GM18526 (cell line): ENCODE data around the gene NLRC3.

Source experiments
- POLR2A ChIP-seq: IDR thresholded peaks from 3 replicates; pipeline ENCODE4 v1.6.1; 2011; ENCODE audit not compliant: insufficient read length; ENCODE audit errors: extremely low read depth

NLRC3 gene

DNA sequence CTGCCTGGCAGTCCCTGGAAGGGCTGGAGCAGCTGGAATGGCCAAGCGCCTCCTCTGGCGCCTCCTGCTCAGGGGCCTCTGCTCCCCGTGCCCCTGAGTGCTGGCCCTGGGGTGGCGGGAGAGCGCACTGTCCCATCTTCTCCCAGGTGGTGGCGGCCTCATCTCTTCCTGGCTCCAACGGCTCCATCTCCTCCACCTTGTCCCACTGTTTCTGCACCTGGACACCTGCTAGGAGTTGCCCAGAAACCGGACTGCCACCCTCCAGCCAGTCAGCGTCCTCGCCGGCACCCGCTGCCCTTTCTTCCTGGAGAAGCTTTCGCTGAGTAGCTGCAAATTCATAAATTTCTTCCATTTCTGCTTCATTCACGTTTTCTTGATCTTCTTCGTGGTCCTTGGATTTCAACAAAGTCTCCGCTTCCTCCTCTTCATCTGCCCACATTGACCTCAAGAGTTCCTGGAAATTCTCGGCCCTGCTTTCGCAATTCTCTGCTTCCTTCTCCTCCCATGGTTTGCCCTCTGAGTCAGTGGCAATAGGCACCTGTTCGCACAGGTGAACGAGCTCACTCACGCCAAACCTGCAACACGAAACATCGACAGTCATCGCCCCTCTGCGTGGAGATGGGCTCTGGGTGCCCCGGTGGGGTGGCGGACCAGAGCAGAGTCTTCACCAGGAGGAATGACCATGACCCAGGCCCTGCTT lies 13.7 kb upstream of the NLRC3 start:
- TF ChIP-seq POLR2A = no peak

DNA sequence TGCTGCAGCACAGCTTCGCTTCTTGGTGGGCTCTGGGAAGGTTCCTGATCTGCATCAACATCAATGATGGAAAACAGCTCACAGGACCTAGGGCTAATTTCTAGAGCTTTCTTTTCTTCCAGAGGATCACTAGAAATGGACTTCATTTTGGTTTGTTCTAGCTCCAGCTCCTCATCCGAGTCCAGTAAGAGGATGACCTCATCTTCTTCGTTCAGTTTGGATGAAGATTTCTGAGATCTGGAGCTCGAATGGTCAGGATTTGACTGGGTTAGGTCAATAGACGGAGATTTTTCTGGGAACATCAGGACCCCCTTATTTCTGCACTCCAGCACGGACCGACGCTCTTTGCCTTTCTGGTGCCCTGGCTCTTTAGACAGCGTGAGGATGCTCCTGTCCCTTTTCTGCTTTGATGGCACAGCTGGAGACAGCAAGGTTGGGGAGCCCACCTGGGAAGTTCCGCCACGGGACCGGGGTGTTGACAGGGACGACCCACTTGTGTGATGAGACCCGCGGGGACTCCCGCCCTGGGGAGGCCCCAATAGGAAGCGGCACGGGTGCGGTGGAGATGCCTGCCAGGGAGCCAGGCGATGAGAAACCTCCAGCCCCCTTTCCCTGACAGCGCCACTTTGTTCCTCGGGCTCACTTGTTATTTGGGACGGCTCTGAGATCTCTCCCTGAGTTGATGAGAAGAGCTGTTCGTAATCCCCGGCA lies 12.9 kb upstream of the NLRC3 start:
- no peak for TF ChIP-seq POLR2A

DNA sequence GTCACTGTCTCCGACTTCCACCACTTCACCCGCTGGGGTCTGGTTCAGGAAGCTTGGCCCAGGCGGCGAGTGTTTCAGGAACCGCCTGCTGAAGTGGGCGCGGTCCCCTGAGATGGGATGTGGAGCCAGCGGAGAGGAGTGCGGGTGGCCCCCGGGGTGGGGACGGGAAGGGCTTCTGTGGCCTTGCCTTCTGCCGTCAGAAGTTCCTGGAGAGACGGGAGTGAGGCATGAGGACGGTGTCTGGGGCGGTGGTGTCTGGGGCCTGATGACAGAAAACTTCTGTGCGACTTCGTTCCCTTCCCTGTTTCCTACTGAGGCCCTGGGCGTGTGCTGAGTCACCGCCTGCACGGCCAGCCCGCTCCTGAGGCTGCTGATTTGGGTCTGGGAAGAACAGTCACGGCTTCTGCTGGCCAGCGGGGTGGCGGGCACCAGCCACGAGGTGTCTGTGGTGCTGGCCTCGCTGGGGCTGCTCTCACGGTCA lies 12.3 kb upstream of the NLRC3 start:
- TF ChIP-seq POLR2A = no peak

DNA sequence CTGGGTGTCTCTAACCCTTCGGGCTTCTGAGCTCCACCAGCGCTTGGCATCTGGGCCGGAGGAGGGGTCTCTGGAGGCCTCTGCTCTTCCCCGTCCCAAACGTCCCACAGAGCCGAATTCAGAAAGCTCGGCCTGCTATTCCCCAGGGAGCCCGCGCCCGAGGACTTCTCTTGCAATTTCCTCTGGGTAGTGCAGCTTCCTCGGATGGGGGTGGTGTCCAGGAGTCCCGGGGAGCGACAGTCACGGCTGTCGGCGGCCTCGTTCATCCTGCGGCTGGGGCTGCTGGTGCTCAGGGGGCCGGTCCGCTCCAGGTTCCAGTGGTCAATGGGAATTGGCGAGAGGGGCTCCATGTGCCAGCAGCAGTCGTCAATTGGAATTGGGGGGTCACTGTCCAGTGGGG lies 11.8 kb upstream of the NLRC3 start:
- no peak for TF ChIP-seq POLR2A

DNA sequence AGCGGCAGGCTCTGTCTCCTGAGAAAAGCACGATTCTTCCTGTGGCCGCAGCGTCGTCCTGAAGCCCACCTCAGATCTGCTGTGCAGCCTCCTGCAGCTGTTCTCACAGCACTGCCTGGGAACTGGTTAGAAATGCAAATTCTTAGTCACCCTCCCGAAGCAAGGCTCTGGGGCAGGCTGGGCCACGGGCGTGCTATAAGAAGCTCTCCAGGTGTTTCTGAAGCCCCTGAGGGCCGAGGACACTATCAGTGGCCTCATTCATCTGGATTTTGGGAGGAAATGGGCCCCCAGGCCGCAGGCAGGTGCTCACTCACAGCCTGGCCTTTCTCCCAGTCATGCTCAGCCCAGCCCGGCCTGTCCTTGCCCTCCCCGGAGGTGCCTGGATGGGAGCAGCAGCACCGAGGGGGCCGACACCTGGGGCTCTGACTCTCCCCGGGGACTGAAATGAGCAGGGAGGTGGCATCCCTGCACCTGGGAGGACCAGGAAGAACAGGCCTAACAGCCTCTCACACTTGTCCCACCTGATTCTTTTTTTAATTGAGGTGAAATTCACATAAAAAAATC lies 10.4 kb upstream of the NLRC3 start:
- no peak for TF ChIP-seq POLR2A

DNA sequence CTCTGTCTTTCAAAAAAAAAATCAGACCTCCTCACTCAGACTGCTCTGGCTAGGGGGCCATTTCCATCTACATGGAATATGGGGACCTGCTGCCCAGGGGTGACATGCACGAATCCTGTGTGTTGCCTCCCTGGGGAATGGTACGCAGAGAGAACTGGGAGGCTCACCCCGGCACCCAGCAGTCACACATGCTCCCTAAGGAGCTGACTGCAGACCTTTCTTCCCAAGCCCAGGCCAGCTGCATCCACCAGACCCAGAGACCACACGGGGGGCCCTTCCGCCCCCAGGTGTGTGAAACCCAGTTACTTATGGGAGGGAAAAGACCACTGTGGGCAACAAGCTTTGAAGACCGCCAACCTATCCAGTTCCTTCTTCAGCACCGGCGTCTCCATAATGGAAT lies 7.2 kb upstream of the NLRC3 start:
- no peak for TF ChIP-seq POLR2A

DNA sequence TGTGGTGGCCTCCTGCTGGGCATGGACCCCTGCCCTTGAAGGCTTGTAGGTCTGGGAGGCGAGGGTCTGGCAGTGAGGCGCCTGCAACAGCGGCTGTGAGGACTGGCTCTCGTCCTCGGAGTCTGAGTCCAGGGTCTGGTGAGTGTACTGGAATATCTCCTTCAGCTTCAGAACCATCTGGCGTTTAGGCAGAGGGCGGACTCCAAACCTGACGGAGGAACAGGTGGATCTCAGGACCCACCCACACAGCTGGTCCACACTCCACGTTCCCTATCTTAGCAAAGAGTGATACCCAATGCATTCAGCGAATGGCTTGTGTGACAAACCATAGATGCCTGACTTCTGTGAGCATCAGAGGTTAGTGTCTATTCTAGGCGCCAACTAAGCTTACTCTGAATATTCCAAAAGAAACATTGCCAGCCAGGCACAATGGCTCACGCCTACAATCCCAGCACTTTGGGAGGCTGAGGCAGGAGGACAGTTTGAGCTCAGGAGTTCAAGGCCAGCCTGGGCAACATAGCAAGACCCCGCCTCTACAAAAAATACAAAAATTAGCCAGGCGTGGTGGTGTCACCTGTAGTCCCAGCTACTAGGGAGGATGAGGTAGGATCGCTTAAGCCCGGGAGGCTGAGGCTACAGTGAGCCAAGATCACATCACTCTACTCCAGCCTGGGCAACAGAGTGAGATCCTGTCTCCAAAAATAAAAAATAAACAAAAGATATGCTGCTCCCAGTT lies 6.3 kb upstream of the NLRC3 start:
- no peak for TF ChIP-seq POLR2A

DNA sequence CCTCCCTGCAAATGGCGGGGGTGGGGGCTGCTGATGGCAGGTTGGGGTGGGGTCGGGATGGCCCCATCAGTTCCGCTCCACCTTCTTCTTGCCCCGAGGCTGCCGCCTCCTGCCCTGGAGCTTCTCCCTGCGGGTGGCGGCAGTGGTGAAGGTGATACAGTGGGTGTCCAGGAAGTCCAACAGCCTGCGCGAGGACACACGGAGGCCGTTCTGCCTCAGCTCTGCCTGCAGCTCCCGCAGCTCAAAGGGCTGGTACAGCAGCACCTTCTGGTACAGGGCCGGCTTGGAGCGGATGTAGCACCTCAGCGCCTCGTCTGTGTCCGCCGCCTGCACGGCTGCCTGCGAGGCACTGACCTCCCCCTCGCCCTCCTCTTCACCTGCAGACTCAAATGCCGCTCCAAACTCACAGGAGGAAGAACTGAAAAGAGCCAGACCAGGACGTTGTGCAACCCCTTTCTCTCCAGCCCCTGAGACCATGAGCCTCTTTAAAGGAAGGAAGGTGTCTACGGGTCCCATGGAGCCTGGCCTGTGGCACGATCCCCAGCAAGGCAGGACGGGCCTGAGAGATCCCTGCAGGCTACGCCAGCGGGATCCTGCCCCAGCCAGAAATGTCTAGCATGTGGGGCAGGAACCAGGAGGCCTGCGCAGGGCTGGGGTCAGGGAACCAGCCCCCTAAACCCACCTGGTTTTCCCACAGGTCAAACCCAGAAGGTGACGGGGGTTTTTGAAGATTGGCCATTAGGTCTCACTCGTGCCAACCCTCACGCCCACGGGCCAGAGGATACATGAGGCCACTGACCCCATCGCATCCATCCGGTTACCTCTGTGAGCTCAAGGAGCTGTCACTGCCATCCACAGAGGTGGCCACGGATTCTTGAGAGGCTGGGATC lies 5.3 kb upstream of the NLRC3 start:
- TF ChIP-seq POLR2A = no peak

DNA sequence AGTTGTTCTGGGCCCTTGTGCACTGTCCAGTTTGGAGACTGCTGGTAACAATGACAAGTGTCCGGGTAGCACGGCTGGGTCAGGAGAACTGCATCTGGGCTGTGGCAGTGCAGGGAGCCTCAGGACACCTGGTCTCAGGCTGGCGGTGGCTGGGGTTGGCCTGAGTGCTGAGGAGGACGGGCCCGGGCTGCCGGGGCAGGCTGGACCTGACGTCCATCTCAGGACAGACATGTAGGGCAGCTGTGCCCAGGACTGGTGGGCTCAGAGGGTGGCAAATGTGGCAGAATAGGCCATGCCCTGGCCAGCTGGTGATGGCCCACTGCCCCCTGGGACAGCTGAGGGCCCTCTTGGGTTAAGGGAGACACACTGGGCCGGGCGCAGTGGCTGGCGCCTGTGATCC lies 4.2 kb upstream of the NLRC3 start:
- TF ChIP-seq POLR2A = no peak

DNA sequence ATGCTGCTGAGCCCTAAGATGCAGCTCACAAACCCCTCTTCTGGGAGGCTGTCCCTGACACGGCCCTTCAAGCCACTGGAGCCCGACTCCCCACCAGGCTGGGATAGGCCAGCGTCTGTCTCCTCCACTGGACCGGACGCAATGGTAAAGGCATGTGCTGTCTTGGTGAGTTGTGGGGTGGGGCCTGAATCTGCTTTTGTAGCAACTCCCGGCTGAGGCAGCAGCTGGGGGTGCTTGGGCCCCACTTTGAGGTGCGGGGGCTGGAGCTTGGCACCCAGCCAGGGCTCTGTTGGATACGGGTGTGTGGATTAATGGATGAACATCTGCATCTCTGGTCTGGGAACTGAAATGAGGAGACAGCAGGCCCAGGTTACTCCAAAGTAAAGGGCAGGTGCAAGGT lies 3.5 kb upstream of the NLRC3 start:
- TF ChIP-seq POLR2A = no peak

DNA sequence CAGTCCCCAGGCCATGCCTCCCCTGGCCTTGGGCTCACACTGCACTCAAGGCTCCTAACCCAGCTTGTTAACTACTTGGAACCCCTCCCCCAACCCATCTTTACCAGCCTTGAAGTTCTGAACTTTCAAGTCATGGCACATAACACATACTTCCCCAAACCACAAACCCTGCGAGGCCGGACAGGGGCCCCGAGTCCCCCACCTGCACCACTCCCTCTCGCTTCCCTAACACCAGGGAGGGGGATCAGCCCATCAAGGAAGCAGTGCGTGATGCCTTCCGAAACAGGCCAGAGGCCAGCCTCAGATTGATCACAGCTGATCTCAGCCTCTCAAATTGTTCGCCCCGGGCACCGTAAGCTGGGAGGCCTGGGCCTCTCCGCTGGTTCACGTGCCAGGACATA lies 3.0 kb upstream of the NLRC3 start:
- TF ChIP-seq POLR2A = no peak

DNA sequence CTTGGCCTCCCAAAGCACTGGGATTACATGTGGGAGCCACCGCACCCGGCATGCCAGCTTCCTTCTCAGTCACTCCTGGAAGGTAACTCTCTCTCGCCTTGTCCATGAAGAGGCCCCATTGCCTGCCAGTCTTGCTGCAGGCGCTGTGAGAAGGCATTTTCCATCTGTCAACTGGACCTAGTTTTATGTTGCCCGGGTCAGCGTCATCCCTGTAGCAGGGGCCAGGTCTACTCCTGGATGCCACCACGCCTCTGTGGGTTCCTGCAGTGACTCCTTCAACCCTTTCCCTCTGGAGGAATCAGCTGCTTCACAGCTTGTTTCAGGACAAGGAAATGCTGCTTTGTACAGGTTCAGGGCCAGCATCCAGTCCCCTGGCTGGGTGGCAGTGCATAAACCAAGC lies 2.6 kb upstream of the NLRC3 start:
- TF ChIP-seq POLR2A = no peak

DNA sequence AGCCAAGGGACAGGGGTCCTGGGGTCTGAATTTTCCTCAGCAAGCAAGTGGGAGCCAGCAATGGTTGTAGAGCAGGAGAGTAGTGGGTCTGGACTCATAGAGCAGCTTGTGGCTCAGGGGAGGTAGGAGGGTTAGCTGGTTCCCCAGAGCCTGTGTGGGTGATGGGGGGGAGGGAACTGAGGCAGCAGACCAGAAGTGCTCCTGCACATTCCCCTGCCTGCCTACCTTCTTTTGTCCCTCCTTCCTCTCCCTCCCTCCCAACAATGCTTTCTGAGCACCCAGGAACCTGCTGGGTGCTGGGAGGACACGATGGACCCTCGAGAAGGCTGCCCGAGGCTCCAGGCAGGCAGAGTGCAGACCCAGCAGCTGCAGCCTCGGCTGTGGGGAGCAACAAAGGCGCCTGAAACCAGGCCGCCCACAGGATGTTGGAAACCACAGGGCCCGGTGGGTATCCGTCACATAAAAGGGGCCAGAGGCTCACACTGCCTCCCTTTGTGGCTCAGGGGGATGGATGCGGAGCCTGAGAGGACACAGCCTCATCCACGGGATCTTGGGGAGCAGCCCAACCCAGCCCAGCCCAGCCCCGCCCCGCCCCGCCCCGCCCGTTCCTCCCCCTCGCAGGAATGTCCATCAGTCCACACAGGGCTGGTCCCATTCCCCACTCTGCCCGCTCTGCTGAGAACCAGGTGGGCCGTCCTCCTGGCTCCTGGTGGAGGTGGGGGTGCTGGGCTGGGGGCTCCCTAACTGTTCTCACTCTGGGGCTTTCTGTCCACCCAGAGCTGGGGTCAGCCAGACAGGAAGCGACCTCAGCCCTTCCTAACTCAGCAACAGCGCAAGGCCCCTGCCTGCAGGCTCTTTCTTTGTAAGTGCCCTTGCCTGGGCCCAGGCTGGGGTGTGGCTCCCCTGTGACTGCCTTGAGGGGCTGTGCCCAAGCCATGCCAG lies 1.7 kb upstream of the NLRC3 start:
- TF ChIP-seq POLR2A = peak; percentile 39

DNA sequence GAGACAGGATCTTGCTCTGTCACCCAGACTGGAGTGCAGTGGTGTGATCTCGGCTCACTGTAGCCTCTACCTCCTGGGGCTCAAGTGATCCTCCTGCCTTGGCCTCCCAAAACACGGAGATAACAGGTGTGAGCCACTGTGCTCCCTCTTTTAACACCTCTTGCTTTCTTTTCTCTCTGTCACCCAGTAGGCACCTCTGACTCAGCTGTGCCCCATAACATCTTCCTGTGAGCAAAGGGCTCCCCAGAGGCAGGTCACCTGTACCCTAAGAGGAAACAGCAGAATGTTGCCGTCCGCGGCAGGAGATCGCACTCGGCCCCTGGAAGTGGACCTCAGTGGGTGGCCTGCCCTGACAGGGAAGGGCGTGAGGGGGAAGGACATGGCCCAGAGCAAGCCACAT lies 918 bp upstream of the NLRC3 start:
- no peak for TF ChIP-seq POLR2A

DNA sequence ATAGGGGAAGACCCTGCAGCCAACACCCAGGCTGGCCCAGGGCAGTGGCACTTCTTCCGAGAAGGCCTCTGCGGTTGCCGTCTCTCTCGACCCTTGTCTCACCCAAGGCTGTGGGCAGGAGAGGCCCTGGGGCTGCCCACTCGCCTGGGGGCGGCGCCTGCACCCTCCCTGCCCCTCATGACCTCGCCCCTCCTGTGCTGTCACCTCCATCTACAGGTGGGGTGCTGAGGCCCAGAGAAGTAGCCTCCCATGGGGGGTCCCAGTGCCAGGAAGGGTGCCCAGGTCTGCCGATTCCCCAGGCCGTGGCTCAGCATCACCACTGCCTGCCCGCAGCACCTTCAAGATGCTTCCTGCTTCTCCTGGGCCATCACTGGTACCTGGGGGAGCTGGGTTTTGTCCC lies 992 bp downstream of the NLRC3 start:
- no peak for TF ChIP-seq POLR2A
